ENCODE data around the gene DECR2.
"Not testable (repeated sequence)": the region's sequence is repeated elsewhere in the genome, so short reads cannot be mapped to it uniquely, and the experiment has no call there.

DECR2 gene

GRCh38 chr16:362702-362999 lies 39.0 kb upstream of the DECR2 start:
- H3K4me1 Mint-ChIP-seq (ENCODE audit: low read depth); H3K36me3 Mint-ChIP-seq (ENCODE audit: low read depth); H3K27ac Mint-ChIP-seq; H3K4me3 Mint-ChIP-seq; H3K9me3 Mint-ChIP-seq; H3K27me3 Mint-ChIP-seq (ENCODE audit: low read depth): not testable (repeated sequence)

- Mint-ChIP-seq H3K27me3 (ENCODE audit: low read depth) (no peaks in the 10 kb centered on the region), H3K4me1 (ENCODE audit: low read depth) (peaks cover 4% of the 10 kb centered on the region), H3K36me3 (ENCODE audit: low read depth) (peaks cover 4% of the 10 kb centered on the region), H3K9me3 (no peaks in the 10 kb centered on the region), H3K27ac (no peak overlapping the region), H3K4me3 (no peak overlapping the region)
Observed at GRCh38 chr16:363110-363765, 38.4 kb upstream of the DECR2 start.

- Mint-ChIP-seq H3K27ac (no peak overlapping the region), H3K27me3 (ENCODE audit: low read depth) (no peaks in the 10 kb centered on the region), H3K36me3 (ENCODE audit: low read depth) (peaks cover 4% of the 10 kb centered on the region), H3K4me3 (no peak overlapping the region), H3K4me1 (ENCODE audit: low read depth) (peaks cover 4% of the 10 kb centered on the region), H3K9me3 (no peaks in the 10 kb centered on the region)
Observed at GRCh38 chr16:363766-364490, 37.8 kb upstream of the DECR2 start.

GRCh38 chr16:364595-365491 lies 36.8 kb upstream of the DECR2 start:
- Mint-ChIP-seq H3K9me3 (no peaks in the 10 kb centered on the region), H3K27ac (no peak overlapping the region), H3K27me3 (ENCODE audit: low read depth) (no peaks in the 10 kb centered on the region), H3K36me3 (ENCODE audit: low read depth) (peaks cover 4% of the 10 kb centered on the region), H3K4me3 (no peak overlapping the region), H3K4me1 (ENCODE audit: low read depth) (peaks cover 8% of the 10 kb centered on the region)

- peaks cover 12% of the 10 kb centered on the region for H3K4me1 Mint-ChIP-seq (ENCODE audit: low read depth)
- H3K4me3 Mint-ChIP-seq: no peak overlapping the region
- H3K36me3 Mint-ChIP-seq (ENCODE audit: low read depth): peaks cover 7% of the 10 kb centered on the region
- no peak overlapping the region for H3K27ac Mint-ChIP-seq
- no peaks in the 10 kb centered on the region for H3K27me3 Mint-ChIP-seq (ENCODE audit: low read depth)
- no peaks in the 10 kb centered on the region for H3K9me3 Mint-ChIP-seq
Observed at GRCh38 chr16:366476-366875, 35.2 kb upstream of the DECR2 start.

- no peak overlapping the region for H3K4me3 Mint-ChIP-seq
- H3K27ac Mint-ChIP-seq: no peak overlapping the region
Observed at GRCh38 chr16:367333-367903, 34.3 kb upstream of the DECR2 start.

GRCh38 chr16:368388-369158 lies 33.1 kb upstream of the DECR2 start:
- H3K4me3 Mint-ChIP-seq: no peak overlapping the region
- H3K27me3 Mint-ChIP-seq (ENCODE audit: low read depth): no peaks in the 10 kb centered on the region
- H3K9me3 Mint-ChIP-seq: no peaks in the 10 kb centered on the region
- peaks cover 9% of the 10 kb centered on the region for H3K4me1 Mint-ChIP-seq (ENCODE audit: low read depth)
- no peak overlapping the region for H3K27ac Mint-ChIP-seq
- H3K36me3 Mint-ChIP-seq (ENCODE audit: low read depth): peaks cover 7% of the 10 kb centered on the region

More at GRCh38 chr16:367333-367903, 34.3 kb upstream of the DECR2 start:
- peaks cover 7% of the 10 kb centered on the region for H3K36me3 Mint-ChIP-seq (ENCODE audit: low read depth)
- H3K9me3 Mint-ChIP-seq: no peaks in the 10 kb centered on the region
- H3K4me1 Mint-ChIP-seq (ENCODE audit: low read depth): peaks cover 9% of the 10 kb centered on the region
- H3K27me3 Mint-ChIP-seq (ENCODE audit: low read depth): no peaks in the 10 kb centered on the region

GRCh38 chr16:369275-369865 lies 32.3 kb upstream of the DECR2 start:
- H3K27ac Mint-ChIP-seq: no peak overlapping the region
- H3K36me3 Mint-ChIP-seq (ENCODE audit: low read depth): peaks cover 7% of the 10 kb centered on the region
- no peaks in the 10 kb centered on the region for H3K9me3 Mint-ChIP-seq
- H3K4me3 Mint-ChIP-seq: peak overlapping the region; percentile 71
- H3K4me1 Mint-ChIP-seq (ENCODE audit: low read depth): peaks cover 9% of the 10 kb centered on the region
- H3K27me3 Mint-ChIP-seq (ENCODE audit: low read depth): no peaks in the 10 kb centered on the region

GRCh38 chr16:369866-370436 lies 31.7 kb upstream of the DECR2 start:
- no peak overlapping the region for H3K27ac Mint-ChIP-seq
- H3K9me3 Mint-ChIP-seq: no peaks in the 10 kb centered on the region
- peaks cover 9% of the 10 kb centered on the region for H3K4me1 Mint-ChIP-seq (ENCODE audit: low read depth)
- H3K4me3 Mint-ChIP-seq: peak overlapping the region; percentile 71
- no peaks in the 10 kb centered on the region for H3K27me3 Mint-ChIP-seq (ENCODE audit: low read depth)
- H3K36me3 Mint-ChIP-seq (ENCODE audit: low read depth): peaks cover 7% of the 10 kb centered on the region

- Mint-ChIP-seq H3K4me1 (ENCODE audit: low read depth) (peaks cover 9% of the 10 kb centered on the region), H3K9me3 (no peaks in the 10 kb centered on the region), H3K36me3 (ENCODE audit: low read depth) (peaks cover 7% of the 10 kb centered on the region), H3K27me3 (ENCODE audit: low read depth) (no peaks in the 10 kb centered on the region), H3K4me3 (peak within 1 kb of the TSS; percentile 90), H3K27ac (peak within 1 kb of the TSS; percentile 89)
Observed at GRCh38 chr16:370443-370842, 31.2 kb upstream of the DECR2 start, which contains the start of gene MRPL28. Gene MRPL28 (minus strand): TSS chr16:370538. CDS start chr16:370218, 320 bp downstream.

GRCh38 chr16:370979-371514 lies 30.6 kb upstream of the DECR2 start:
- H3K4me1 Mint-ChIP-seq (ENCODE audit: low read depth): peaks cover 9% of the 10 kb centered on the region
- peak overlapping the region; percentile 90 for H3K4me3 Mint-ChIP-seq
- no peaks in the 10 kb centered on the region for H3K9me3 Mint-ChIP-seq
- H3K27me3 Mint-ChIP-seq (ENCODE audit: low read depth): no peaks in the 10 kb centered on the region
- H3K36me3 Mint-ChIP-seq (ENCODE audit: low read depth): peaks cover 7% of the 10 kb centered on the region
- peak overlapping the region; percentile 89 for H3K27ac Mint-ChIP-seq

- H3K4me3 Mint-ChIP-seq: no peak overlapping the region
- peaks cover 7% of the 10 kb centered on the region for H3K36me3 Mint-ChIP-seq (ENCODE audit: low read depth)
- H3K27ac Mint-ChIP-seq: no peak overlapping the region
- no peaks in the 10 kb centered on the region for H3K27me3 Mint-ChIP-seq (ENCODE audit: low read depth)
- no peaks in the 10 kb centered on the region for H3K9me3 Mint-ChIP-seq
- H3K4me1 Mint-ChIP-seq (ENCODE audit: low read depth): peaks cover 9% of the 10 kb centered on the region
Observed at GRCh38 chr16:371515-372301, 30.0 kb upstream of the DECR2 start.
